Subcutaneous adipose tissue (tissue), 4 donors: ENCODE results near the gene KRTAP9-9. TPM values are rescaled to one million over a fixed set of nuclear protein-coding genes. Genes with fewer than 3 reads are reported as not detected.
"Not testable (repeated sequence)": the region's sequence is repeated elsewhere in the genome, so short reads cannot be mapped to it uniquely, and the experiment has no call there.

ENCODE experiments used
- total RNA-seq, 4 donors: library from RNA; depleted of rRNA; stranded (reverse); fragments of >200 nt; gene quantifications; one replicate each; pipeline ENCODE4 v1.1.0, GENCODE V29; 2016
- TF ChIP-seq, protein P1 (sequence below): fragments of 450-650 bp; IDR thresholded peaks from one replicate; pipeline ENCODE4 v1.5.1; 2016; ENCODE audit warnings: low read depth, mild to moderate bottlenecking, control low read depth, antibody characterized with exemption, moderate library complexity

The KRTAP9-9 gene
- total RNA-seq, 4 donors from 2014 or later = not detected

DNA sequence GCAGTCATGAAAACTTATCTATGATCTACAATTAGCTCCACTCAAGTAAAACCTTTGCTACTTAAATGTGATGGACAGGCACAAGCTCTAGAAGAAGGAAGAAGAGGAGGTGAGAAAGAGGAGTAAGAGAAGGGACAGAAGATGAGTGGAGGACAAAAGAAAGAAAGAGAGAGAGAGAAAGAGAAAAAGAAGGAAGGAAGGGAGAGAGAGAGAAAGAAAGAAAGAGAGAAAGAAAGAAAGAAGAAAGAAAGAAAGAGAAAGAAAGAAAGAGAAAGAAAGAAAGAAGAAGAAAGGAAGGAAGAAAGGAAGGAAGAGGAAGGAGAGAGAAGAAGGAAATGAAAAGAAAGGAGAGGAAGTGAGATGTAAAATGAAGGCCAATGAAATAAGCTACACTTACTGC lies 25.1 kb upstream of the KRTAP9-9 start:
- TF ChIP-seq, protein P1, sequence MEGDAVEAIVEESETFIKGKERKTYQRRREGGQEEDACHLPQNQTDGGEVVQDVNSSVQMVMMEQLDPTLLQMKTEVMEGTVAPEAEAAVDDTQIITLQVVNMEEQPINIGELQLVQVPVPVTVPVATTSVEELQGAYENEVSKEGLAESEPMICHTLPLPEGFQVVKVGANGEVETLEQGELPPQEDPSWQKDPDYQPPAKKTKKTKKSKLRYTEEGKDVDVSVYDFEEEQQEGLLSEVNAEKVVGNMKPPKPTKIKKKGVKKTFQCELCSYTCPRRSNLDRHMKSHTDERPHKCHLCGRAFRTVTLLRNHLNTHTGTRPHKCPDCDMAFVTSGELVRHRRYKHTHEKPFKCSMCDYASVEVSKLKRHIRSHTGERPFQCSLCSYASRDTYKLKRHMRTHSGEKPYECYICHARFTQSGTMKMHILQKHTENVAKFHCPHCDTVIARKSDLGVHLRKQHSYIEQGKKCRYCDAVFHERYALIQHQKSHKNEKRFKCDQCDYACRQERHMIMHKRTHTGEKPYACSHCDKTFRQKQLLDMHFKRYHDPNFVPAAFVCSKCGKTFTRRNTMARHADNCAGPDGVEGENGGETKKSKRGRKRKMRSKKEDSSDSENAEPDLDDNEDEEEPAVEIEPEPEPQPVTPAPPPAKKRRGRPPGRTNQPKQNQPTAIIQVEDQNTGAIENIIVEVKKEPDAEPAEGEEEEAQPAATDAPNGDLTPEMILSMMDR = no peak

DNA sequence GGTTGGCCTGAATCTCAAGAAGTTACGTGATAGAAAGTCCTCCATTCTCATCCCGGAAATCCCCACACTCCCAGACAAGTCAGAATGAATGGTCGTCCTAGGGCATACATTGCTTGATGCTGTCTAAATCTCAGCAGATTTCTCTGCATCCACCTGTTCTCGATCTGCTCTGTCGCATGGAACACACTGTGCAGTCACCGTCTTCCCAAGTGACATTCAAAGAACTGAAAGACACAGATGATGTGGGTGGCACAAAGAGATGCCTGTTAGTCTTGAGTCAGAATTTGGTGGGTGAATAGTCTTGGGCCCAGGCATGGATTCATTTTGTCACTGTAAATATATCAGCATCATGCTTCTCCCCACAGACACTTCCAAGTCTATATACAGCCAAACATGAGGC lies 23.5 kb upstream of the KRTAP9-9 start:
- TF ChIP-seq, protein P1 = no peak

DNA sequence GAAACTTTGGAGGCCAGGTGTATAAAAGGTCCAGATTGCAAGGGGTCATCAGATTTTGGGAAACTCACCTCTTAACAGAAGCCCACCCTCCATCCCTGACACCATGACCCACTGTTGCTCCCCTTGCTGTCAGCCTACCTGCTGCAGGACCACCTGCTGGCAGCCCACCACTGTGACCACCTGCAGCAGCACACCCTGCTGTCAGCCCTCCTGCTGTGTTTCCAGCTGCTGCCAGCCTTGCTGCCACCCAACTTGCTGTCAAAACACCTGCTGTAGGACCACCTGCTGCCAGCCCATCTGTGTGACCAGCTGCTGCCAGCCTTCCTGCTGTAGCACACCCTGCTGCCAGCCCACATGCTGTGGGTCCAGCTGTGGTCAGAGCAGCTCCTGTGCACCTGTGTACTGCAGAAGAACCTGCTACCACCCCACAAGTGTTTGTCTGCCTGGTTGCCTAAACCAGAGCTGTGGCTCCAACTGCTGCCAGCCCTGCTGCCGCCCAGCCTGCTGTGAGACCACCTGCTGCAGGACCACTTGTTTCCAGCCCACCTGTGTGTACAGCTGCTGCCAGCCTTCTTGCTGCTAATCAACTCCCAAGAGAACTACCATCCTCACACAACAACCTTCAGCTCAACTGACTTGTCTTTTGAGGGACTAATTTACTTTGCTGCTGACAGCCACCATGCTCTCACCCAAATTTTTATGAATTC lies 22.6 kb upstream of the KRTAP9-9 start, which contains the start of gene KRTAP9-3:
KRTAP9-3 (plus strand) TSS at position 51 of the 707 bp plus-strand sequence; CDS start at position 104, 53 bp downstream.
- TF ChIP-seq, protein P1 = not testable (repeated sequence)

DNA sequence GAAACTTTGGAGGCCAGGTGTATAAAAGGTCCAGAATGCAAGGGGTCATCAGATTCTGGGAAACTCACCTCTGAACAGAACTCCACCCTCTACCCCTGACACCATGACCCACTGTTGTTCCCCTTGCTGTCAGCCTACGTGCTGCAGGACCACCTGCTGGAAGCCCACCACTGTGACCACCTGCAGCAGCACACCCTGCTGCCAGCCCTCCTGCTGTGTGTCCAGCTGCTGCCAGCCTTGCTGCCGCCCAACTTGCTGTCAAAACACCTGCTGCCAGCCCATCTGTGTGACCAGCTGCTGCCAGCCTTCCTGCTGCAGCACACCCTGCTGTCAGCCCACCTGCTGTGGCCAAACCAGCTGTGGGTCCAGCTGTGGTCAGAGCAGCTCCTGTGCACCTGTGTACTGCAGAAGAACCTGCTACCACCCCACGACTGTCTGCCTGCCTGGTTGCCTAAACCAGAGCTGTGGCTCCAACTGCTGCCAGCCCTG lies 17.2 kb upstream of the KRTAP9-9 start, which contains the start of gene KRTAP9-8:
KRTAP9-8 (plus strand) TSS at position 51 of the 489 bp plus-strand sequence; CDS start at position 104, 53 bp downstream.
- TF ChIP-seq, protein P1 = not testable (repeated sequence)

DNA sequence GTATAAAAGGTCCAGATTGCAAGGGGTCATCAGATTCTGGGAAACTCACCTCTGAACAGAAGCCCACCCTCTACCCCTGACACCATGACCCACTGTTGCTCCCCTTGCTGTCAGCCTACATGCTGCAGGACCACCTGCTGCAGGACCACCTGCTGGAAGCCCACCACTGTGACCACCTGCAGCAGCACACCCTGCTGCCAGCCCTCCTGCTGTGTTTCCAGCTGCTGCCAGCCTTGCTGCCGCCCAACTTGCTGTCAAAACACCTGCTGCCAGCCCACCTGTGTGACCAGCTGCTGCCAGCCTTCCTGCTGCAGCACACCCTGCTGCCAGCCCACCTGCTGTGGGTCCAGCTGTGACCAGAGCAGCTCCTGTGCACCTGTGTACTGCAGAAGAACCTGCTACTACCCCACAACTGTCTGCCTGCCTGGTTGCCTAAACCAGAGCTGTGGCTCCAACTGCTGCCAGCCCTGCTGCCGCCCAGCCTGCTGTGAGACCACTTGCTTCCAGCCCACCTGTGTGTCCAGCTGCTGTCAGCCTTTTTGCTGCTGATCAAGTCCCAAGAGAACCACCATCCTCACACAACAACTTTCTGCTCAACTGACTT lies 5.4 kb upstream of the KRTAP9-9 start, which contains the start of gene KRTAP9-4:
KRTAP9-4 (plus strand) TSS at position 51 of the 604 bp plus-strand sequence; CDS start at position 85, 34 bp downstream.
- TF ChIP-seq, protein P1 = not testable (repeated sequence)

DNA sequence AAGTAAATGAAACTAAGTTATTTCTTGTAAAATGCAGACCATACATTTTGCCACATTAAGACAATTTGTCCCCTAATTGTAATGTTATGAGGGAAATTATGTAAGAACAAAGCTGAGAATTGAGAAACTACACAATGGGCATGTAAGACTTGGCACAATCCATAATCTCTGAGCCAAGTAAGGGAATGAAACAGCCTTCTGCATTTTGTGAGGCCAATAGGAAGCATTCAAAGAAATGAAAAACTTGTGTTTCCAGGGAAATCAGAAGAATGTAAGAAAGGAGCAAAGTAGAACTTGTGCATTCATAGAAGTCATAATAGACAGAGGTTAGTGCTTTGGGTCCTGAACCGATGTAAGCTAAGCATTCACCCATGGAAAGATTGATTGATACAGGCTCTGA lies 3.9 kb upstream of the KRTAP9-9 start:
- TF ChIP-seq, protein P1 = no peak

DNA sequence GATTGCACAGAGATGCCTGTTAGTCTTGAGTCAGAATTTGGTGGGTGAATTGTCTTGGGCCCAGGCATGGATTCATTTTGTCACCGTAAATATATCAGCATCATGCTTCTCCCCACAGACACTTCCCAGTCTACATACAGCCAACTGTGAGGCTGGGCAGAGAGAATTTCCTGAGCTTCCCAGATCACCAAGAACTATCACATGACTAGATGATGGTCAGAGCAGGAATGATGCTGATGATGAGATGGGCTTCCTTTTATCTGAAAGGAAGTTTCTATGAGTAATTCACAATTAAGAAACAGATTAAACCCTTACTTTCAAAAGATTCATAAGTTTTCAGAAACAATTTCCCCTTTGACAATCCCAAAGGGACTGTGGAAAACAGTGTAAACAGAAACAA lies 323 bp upstream of the KRTAP9-9 start:
- TF ChIP-seq, protein P1 = no peak
